Jurkat, Clone E6-1 (cell line): ENCODE measurements around the gene AGPAT2.
"Not testable (repeated sequence)": the region's sequence is repeated elsewhere in the genome, so short reads cannot be mapped to it uniquely, and the experiment has no call there.

Source experiments
- DNase-seq: peaks from one replicate; pipeline ENCODE4 v3.0.0-alpha.2; 2011; ENCODE audit warnings: low read depth, low spot score
- H3K4me3 ChIP-seq: 2 replicates; pipeline ENCODE4 v1.5.1; 2011; ENCODE audit warnings: mild to moderate bottlenecking, low read length, control low read depth, moderate library complexity

The AGPAT2 gene

DNA sequence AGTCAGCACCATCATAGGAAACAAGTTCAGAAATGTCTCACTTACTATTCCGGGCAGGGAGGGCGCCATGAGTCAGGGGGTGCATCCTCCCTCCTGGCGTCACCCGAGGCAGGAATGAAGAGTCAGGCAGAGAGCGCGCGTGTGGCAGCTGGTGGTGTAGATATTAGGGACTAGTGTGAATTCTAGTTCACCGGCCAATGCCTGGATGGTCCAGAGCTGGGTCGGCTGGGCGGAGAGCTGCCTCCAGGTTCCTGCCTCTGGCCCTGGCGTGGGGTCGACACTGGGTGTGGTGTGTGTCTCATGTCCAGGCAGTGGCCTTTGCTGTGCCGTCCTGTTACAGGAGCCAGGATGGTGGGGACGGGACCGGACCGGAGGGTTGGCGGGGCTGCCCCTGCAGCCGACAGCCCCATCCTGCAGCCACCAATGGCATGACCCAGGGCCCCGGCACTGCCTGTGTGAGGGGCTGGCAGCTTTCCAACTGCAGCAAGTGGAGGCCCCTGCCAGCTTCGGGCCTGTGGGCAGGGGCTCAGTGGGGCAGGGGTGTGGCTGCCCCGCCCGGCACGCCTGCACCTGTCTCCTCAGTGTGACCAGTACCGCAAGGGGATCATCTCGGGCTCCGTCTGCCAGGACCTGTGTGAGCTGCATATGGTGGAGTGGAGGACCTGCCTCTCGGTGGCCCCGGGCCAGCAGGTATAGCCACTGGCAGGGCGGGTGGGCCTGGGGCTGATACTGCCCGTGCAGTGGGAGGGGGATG is 34.3 kb upstream of the AGPAT2 start:
- DNase-seq: no peak
- no peak overlapping the region for H3K4me3 ChIP-seq

DNA sequence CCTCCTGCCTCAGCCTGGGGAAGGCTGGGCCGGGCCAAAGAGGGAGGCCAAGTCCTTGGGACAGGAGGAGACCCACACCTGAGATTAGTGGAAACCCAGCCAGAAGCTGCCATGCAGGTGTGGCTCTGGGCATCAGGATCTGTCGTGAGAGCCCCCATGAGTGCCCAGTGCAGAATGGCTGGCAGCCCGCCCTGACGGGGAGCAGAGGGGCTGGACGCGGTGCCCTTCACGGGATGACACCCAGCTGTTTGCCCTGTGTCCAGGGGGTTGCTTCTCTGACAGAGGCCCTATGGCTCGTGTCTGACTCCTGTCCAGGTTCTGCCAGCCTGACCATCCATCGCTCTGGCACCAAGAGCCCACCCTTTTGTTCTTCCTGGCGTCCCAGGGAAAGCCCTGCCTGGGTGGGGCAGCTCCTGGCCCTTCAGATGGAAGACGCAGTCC is 33.7 kb upstream of the AGPAT2 start:
- no peak overlapping the region for H3K4me3 ChIP-seq
- DNase-seq: no peak

DNA sequence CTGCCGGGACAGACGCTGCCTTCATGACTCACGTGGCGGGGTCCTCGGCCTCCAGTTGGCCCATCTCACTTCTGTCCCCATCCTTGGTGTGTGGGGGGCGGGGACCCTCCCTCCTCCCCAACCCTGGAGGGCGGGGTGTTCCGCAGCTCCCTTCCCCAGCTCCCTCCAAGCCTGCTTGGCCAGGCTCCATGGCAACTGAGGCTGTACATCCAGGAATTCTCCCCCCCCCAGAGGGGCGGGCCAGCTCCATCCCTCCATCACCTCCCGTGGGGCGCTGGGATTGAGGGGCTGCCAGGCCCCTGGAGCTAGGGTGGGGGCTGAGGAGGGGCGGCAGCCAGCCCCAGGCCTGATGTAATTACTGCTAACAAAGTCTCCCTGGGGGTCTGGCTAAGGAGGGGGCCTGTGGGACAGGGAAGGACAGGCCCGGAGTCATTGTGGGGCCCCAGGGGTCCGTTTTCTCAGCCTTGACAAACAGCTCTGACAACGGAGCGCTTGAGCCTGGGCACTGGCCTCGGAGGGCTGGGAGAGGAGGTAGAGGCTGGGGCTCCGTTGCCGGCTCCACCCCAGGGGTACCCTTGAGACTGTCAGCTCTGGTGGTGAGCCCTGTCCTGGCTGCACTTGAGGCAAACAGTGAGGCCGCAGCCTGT is 33.1 kb upstream of the AGPAT2 start:
- DNase-seq: no peak
- no peak overlapping the region for H3K4me3 ChIP-seq

DNA sequence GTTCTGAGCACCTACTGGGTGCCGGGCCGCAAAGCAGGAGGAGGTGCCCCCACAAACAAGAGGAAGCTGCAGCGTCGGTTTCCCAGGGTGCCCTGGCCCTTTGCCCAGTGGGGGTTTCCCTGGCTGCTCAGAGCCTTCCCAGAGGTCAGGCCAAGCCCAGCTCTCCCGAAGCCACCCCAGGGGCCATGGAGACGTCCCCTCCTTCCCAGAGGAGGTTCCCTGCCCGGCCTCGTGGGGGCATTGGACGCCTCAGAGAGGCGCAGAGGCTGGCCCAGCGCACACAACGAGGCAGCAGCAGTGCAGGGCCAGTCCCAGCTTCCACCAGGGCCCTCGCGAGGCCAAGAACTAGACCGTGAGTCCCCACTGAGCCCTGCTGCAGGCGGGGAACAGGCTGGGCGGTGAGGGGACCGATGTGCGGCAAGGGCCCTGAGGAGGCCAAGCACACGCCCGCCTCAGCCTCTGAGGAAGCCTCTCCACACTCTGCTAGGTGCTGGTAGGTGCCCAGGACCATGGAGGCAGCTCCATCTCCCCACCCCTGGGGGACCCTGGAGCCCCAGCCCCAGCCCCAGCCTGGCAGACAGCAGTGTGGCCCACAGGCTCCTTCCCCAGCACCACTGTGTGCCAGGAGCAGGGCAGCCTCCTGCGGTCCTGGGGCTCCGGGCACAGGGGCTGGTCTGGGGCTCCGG is 32.1 kb upstream of the AGPAT2 start:
- no peak overlapping the region for H3K4me3 ChIP-seq
- no peak for DNase-seq

DNA sequence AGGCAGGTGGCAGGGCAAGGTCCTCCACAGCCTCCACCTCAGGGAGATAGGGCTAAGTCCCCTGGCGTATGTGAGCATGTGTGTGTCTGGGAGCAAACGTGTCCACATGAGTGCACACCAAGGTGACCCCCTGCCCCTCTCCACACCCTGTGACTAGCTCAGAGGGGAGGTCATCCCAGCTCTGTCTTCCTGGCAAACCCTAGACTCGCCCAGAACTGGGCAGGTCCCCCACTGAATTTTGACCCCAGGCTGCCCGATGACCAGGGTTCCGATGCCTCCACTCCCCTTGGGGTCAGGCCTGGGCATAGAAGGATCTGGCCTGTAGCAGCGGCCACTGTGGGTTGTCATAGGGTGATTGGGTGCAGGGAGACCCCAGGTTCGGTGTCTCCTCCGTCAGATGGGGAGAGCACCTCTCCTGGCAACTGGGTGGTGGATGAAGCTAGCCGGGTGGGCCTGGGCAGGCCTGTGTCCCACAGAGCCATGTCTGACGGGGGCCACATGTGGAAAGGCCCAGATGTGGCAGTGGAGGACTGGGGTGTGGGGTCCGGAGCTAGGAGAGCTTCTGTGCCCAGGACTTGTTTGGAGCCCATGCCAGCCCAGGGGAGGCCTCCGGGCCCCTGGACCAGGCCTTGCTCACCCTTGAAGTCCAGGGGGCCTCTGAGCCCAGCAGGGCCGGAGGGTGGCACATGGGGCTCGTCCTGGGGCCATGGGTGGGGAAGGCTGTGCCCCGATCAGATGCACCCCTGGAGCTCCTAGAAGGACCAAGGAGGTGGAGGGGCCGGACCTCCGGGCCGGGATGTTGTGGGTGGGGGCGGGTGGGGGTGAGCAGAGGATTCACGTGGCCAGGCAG is 31.3 kb upstream of the AGPAT2 start:
- no peak for DNase-seq
- H3K4me3 ChIP-seq: no peak overlapping the region

DNA sequence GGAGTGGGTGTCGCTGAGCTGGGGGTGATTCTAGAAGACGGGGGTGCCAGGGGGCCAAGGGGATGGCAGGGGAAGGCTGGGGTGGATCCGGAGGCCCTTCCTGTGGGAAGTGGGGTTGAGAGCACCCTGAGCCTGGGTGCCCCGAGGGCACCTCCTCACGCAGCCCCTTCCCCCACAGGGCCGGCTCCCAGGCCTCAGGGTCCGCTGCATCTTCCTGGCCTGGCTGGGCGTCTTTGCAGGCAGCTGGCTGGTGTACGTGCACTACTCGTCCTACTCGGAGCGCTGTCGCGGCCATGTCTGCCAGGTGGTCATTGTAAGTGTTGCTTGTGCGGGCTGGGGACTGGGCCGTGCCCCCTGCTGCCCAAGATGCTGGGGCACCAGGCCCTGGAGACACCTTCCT is 30.1 kb upstream of the AGPAT2 start:
- H3K4me3 ChIP-seq: no peak overlapping the region
- DNase-seq: no peak

DNA sequence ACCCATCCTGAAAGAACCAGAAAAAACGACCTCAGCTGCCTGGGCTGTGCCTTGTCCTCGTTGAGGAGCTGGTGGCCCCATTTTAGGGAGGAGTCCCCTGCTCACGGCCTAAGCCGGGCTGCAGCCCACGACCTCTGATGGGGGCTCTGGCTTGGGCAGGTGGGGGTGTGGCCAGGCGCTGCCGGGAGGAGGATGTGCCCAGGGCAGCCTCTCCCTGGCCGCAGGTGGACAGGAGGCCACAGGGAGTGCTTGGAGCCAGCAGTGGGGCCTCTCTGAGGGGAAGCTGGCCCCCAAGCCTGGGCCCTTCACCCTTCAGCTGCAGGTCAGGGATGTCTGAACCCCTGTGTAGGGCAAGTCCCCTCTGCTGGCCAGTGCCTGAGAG is 27.6 kb upstream of the AGPAT2 start:
- no peak overlapping the region for H3K4me3 ChIP-seq
- no peak for DNase-seq

DNA sequence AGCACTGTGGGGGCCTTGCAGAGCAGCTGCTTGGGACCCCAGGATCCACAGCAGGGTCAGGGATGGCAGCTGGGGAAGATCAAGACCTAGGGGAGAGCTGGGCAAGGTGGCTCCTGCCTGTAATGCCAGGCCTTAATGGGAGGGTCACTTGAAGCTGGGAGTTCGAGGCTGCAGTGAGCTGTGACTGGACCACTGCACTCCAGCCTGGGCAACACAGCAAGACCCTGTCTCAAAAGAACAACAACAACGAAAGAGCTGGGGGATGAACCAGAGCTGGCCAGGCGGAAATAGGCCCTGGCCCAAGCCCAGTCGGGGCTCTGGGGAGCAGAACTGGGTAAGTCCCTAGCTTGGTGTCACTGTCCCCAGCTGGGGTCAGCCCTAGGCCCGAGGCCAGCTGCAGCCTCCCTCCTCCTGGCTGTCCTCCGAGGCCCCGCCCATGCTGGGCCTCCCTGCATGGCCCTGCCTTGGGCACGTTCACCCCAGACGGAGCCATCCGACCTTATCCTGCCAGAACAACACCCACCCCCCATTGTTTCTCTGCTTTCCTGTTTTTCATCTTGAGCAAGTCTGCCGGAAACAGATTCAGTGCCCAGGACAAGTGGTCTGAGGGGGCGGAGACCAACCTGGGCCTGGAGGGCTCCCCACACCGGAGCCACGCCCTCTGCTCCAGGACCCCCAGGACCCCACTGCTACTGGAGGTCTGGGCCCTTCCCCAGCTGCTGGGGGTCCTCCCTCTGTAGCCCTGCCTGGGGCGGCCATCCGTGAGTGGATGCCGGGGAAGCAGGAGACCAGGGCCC is 27.0 kb upstream of the AGPAT2 start:
- no peak for DNase-seq
- no peak overlapping the region for H3K4me3 ChIP-seq

DNA sequence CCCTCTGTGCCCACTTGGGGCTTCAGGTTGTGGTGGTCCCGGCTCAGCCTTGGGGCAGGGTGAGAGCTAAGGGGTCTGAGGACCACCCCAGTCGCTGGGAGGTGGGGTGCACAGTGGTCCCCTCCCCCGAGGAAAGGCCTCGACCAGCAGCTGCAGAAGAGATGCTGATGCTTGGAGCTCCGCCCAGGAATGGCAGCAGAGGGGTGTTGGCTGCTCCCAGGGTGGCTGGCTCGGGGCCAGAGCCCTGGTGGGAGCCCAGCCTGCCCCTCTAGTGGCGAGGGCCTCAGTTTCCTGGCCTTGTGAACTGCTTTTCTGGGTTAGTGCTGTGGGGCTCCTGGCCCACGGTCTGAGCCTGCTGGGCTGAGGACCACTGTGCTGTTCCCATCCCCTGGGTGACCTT is 26.3 kb upstream of the AGPAT2 start:
- peak overlapping the region; percentile 68 for H3K4me3 ChIP-seq
- no peak for DNase-seq

DNA sequence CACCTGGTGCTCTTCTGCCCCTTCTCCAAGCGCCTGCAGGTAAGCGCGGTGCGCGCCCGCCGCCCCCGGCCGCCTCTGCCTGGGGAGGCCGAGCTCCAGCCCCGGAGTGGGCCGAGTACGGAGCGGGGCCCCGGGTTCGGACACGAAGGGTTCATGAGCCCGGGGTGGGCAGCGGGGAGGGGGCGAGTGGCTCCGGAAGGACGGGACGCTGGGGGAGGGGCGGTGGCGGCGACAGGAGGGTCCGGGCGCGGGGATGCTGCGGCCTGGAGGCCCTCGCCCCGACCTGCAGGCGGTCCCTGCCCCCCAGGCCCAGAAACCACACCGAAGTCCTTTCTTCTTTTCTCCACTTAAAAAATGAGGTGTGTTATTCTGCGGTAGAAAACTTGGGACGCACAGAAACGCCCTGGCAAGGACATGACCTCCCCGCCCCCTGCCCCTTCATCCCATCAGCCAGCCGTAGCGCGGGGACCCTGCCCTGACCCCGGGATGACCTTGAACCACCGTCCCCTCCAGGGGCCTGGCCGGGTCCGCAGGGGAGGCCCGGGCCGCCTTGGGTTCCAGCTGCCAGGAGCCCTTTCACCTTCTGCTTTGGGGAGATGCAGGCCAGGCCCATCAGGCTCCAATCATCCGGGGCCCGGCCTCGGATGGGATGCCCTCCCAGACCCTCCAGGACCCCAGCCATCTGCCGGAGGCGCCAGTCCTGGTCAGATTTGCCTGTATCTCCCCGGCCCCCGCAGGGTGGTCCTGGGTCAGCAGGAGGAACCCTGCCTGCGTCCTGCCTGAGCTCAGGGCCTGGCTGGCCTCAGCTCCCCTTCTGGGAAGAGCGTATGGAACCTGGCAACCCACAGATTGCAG is 25.7 kb upstream of the AGPAT2 start:
- DNase-seq: no peak
- H3K4me3 ChIP-seq: peak overlapping the region; percentile 68

DNA sequence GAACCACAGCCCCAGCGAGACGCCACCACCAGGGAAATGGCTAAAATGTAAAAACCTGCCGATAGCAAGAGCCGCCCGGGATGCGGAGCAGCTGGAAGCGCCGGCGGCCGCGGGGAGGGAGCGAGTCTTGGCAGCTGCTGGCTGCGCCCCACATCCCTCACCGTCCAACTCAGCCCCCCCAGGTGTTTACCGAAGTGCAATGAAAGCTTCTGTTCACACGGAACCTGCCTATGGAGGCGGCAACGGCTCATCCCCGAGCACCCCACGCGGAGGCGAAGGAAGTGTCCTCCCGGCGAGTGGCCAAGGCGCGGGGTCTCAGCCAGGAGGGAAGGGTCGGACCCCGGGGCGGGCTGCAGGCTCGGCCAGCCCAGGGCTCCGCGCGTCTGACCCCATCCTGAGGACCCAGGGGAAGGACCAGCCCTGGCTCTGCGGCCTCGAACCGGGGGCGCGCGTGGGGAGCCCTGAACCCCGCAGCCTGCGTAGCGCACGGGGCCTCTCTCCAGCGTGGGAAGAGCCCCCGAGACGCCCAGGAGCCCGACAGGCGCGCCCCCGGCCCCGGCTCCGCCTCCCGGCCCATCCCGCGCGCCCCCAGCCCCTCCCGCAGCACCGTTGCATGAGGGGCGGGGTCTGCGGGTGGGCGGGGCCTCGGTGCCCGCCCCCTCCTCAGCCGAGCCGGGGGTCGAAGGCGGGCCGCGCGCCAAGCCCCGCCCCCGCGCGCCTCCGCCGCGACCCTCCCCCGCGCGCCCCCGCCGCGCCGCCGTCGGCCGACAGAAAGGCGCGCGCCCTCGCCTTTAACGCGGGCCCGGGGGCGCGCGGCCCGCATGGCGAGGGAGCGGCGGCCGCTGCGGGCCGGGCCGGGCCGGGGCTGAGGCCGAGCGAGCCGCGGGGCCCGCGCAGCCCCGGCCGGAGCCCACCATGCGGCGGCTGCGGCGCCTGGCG is 24.8 kb upstream of the AGPAT2 start, which contains the start of gene DIPK1B:
DIPK1B (plus strand) TSS at position 822 of the 939 bp plus-strand sequence; CDS start at position 916, 94 bp downstream.
- peak; percentile 33 for DNase-seq
- peak within 1 kb of the TSS; percentile 68 for H3K4me3 ChIP-seq

DNA sequence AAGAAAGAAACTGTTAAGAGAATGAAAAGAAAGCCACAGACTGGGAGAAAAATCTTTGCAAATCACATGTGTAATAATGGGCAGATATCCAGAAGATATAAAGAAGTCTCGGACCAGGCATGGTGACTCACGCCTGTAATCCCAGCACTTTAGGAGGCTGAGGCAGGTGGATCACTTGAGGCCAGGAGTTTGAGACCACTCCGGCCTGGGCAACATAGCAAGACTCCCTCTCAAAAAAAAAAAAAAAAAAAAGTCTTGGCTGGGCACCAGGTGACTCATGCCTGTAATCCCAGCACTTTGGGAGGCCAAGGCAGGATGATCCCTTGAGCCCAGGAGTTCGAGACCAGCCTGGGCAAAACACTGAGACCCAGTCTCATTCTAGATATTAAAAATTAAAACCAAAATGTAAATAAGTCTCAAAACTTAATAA is 24.0 kb upstream of the AGPAT2 start:
- H3K4me3 ChIP-seq, DNase-seq: not testable (repeated sequence)

DNA sequence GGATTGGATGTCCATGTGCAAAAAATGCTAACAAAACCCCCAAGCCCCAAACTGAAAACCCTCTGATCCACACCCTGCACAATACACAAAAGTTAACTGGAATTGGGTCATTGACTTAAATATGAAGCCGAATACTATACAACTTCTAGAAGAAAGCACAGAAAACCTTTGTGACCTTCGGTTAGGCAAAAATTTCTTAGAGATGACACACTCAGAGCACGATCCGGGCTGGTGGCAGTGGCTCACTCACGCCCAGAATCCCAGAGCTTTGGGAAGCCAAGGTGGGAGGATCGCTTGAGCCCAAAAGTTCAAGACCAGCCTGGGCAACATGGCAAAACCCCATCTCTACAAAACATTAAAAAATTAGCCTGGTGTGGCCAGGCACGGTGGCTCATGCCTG is 23.3 kb upstream of the AGPAT2 start:
- H3K4me3 ChIP-seq: no peak overlapping the region
- no peak for DNase-seq

DNA sequence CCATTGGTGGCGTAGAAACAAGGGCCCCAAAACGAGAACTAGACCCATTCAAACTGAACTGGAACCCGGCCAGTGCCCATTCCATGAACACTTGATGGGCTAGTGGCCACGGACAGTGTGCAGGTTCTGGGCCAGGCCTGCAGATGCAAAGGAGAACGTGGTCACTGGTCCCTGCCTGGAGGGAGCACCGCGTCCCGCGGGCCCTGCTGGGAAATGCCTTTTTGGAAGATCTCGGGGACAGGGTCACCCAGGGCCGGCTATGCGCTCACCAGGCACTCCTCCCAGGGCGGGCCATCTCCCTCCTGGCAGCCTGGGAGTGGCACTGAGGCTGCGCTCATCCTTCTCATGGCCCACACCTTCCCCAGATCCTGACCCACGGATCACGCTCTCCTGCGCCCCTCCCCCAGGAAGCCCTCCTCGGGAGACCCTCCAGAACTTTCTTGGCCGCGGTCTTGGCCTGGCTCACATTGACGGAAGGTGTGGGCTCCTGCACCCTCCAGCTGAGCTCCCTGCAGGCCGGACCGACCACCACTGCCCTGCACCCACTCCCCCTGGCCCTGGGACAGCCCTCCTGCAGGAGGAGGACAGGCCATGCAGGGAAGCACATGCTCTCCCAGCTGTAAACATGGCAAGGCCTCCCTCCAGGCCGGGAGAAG is 22.3 kb upstream of the AGPAT2 start:
- no peak for DNase-seq
- H3K4me3 ChIP-seq: no peak overlapping the region

DNA sequence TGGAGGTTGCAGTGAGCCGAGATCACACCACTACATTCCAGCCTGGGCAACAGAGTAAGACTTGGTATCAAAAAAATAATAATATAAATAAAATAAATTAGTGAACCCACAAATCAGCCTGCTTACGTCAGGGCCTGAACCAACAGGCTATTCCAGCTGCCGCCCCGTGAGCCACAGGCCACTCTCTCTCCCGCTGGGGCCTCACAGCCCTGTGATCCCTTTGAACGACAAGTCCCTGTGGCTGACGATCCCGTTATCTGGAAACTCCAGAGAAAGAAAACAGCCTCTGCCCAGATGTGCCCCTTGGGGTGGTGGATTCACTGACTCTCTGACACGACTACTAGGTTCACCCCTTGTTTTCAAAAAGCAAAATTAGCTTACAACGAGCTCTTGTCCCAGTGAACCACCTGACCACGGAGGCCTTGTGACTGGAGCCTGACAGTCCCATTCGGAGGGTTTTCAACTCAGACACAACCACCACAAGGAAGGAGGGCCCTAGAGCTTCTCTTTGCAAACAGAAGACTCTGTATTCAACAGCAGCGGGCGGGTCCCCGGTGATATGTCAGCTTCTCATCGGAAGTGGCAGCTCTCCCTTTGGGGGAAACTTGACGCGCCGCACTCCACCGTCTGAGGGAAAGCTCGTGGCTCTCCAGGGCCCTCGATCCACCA is 20.7 kb upstream of the AGPAT2 start:
- no peak for DNase-seq
- no peak overlapping the region for H3K4me3 ChIP-seq

DNA sequence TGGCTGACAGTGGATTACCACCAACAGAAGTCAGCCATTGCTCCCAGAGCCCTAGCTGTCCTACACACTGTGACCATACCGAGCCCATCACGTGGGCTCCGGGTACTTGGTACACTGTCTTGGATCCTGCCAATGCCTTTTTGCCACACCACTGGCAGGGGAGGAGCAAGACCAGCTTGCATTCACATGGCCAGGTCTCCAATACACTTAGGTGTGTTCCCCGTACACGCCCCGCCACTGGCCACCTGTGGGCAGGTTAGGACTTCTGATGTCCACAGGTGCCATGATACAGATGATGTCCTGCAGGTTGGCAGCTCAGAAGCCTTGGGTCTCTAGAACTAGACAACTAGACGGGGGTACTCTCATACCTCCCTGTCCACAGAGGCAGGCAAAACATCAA is 19.8 kb upstream of the AGPAT2 start:
- no peak overlapping the region for H3K4me3 ChIP-seq
- DNase-seq: no peak
